Natural killer cell (primary cell): ENCODE measurements around the gene MARK2. TPM values are rescaled to one million over a fixed set of nuclear protein-coding genes. Genes with fewer than 3 reads are reported as not detected.

Source experiments
- ATAC-seq, 3 donors: fragments of 150-1000 bp in 2 of 3; fragments of 200-7000 bp in 1 of 3; cut with Tn5 transposase; 1 replicate in 1 of 3; 2 replicates in 2 of 3; pipeline ENCODE4 v1.10.0; 2021; ENCODE audit warnings: mild to moderate bottlenecking in 2 of 3, moderate library complexity in 2 of 3
- DNase-seq, 2 donors: peaks; one replicate each; pipeline versions ENCODE4 v3.0.0 to v3.0.0-alpha.2; 2013 to 2021; ENCODE audit warnings: mixed read lengths in 1 of 2
- H3K27ac ChIP-seq: one replicate; pipeline ENCODE4 v1.5.1; 2013; ENCODE audit warnings: mild to moderate bottlenecking, low read length
- H3K27me3 ChIP-seq: one replicate; pipeline ENCODE4 v1.6.1; 2013; ENCODE audit warnings: low read length; ENCODE audit not compliant: control insufficient read depth, insufficient read depth
- H3K36me3 ChIP-seq: one replicate; pipeline ENCODE4 v1.6.1; 2013; ENCODE audit warnings: low read length; ENCODE audit not compliant: control insufficient read depth, insufficient read depth
- H3K4me1 ChIP-seq: one replicate; pipeline ENCODE4 v1.6.1; 2013; ENCODE audit warnings: low read length; ENCODE audit not compliant: control insufficient read depth, insufficient read depth
- H3K4me3 ChIP-seq: one replicate; pipeline ENCODE4 v1.5.1; 2013; ENCODE audit warnings: low read length
- H3K9me3 ChIP-seq: one replicate; pipeline ENCODE4 v1.6.1; 2013; ENCODE audit warnings: low read length; ENCODE audit not compliant: control insufficient read depth, insufficient read depth
- H3K27ac Mint-ChIP-seq, 2 donors: one replicate each; pipeline ENCODE4 v1.8.0; 2022; ENCODE audit warnings: mild to moderate bottlenecking in 2 of 2, mixed read lengths in 2 of 2, moderate library complexity in 1 of 2
- H3K27me3 Mint-ChIP-seq, 2 donors: one replicate each; pipeline ENCODE4 v1.8.0; 2022; ENCODE audit warnings: low read depth in 2 of 2, mixed read lengths in 2 of 2
- H3K36me3 Mint-ChIP-seq: one replicate; pipeline ENCODE4 v1.8.0; 2022; ENCODE audit warnings: mixed read lengths
- H3K4me1 Mint-ChIP-seq, 2 donors: one replicate each; pipeline ENCODE4 v1.8.0; 2022; ENCODE audit warnings: mixed read lengths in 2 of 2
- H3K4me3 Mint-ChIP-seq: one replicate; pipeline ENCODE4 v1.8.0; 2022; ENCODE audit warnings: mild to moderate bottlenecking, moderate library complexity, mixed read lengths
- H3K9me3 Mint-ChIP-seq, 2 donors: one replicate each; pipeline ENCODE4 v1.8.0; 2022; ENCODE audit warnings: mixed read lengths in 2 of 2
- WGBS: methylation state at CpG from one replicate; pipeline ENCODE4 v1.1.7; 2013; ENCODE audit warnings: missing lambda C conversion rate; ENCODE audit not compliant: insufficient coverage; 5-methylcytosine and 5-hydroxymethylcytosine counted together
- intact Hi-C: fragments of 100-400 bp; cut with micrococcal nuclease; formaldehyde crosslinking; loops from one replicate; pipeline ENCODE4 v1.14.2; 2022
- total RNA-seq, 4 donors: library from RNA; stranded (reverse); fragments of 120-200 nt in 1 of 4; gene quantifications; one replicate each; pipeline versions ENCODE4 v1.2.3 to v1.2.4, GENCODE V29; 2013 to 2022
- TF ChIP-seq, protein P1 (sequence below): fragments of 200-600 bp; IDR thresholded peaks from one replicate; pipeline ENCODE4 v1.8.0; 2022; ENCODE audit warnings: antibody characterized with exemption

MARK2 gene
- total RNA-seq, 3 donors from 2014 or later (not counting 1 experiment from before 2014, with no cell fraction given): 63.8 to 88.4 (median 80.2) TPM

DNA sequence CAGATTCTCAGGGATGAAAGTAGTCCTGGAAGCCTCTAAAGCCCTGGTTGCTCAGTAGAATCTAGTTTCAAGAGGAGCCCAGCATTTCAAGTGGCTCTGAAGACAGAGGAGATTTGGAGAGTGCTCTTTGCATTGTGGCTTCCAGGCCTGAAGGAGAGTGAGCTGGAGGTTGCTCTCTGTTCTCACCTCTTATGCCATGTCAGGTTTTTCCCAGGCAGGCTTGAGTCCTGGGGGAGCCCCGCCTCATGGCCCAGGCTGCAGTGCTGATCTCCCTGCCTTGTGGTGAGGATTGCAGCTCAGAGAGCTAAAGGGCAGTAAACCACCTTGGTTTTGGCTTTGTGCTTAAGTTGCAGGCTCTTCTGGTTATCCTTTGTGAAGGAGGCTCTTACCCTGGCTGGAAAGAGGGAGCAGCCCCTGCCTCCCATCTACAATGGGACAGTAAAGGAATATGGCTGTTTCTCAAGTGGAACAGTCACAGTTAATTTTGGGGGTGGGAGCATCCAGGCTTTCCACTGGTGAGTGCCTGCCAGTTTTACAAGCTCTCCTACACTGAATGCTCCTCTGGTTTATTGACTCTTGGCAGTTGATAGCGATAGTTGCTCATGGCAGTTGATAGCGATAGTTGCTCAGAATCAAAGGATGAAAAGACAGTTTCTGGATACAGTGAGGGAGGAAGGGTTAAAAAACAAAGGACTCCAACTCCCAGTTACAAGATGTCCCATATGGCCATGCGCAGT lies 45.5 kb downstream of the MARK2 start:
- WGBS: 95% methylated on average over 4 of the region's 4 CpGs
- Histone ChIP-seq H3K9me3 (no peaks in the 10 kb centered on the region), H3K27ac (peak overlapping the region; percentile 31), H3K4me3 (no peak overlapping the region), H3K36me3 (no peaks in the 10 kb centered on the region), H3K27me3 (no peaks in the 10 kb centered on the region), H3K4me1 (peaks cover 69% of the 10 kb centered on the region)
- DNase-seq (no peak), ATAC-seq (no peak)
- TF ChIP-seq, protein P1, sequence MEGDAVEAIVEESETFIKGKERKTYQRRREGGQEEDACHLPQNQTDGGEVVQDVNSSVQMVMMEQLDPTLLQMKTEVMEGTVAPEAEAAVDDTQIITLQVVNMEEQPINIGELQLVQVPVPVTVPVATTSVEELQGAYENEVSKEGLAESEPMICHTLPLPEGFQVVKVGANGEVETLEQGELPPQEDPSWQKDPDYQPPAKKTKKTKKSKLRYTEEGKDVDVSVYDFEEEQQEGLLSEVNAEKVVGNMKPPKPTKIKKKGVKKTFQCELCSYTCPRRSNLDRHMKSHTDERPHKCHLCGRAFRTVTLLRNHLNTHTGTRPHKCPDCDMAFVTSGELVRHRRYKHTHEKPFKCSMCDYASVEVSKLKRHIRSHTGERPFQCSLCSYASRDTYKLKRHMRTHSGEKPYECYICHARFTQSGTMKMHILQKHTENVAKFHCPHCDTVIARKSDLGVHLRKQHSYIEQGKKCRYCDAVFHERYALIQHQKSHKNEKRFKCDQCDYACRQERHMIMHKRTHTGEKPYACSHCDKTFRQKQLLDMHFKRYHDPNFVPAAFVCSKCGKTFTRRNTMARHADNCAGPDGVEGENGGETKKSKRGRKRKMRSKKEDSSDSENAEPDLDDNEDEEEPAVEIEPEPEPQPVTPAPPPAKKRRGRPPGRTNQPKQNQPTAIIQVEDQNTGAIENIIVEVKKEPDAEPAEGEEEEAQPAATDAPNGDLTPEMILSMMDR: no peak
- intact Hi-C loops: no loop called here
- no peaks in the 10 kb centered on the region for H3K9me3 Mint-ChIP-seq
- H3K4me3 Mint-ChIP-seq: no peak overlapping the region
- H3K27me3 Mint-ChIP-seq: no peaks in the 10 kb centered on the region
- peaks cover 65 to 69% of the 10 kb centered on the region in 2 donors for H3K4me1 Mint-ChIP-seq
- no peaks in the 10 kb centered on the region for H3K36me3 Mint-ChIP-seq
- H3K27ac Mint-ChIP-seq: peak overlapping the region in 1 of 2 donors; percentile 45

DNA sequence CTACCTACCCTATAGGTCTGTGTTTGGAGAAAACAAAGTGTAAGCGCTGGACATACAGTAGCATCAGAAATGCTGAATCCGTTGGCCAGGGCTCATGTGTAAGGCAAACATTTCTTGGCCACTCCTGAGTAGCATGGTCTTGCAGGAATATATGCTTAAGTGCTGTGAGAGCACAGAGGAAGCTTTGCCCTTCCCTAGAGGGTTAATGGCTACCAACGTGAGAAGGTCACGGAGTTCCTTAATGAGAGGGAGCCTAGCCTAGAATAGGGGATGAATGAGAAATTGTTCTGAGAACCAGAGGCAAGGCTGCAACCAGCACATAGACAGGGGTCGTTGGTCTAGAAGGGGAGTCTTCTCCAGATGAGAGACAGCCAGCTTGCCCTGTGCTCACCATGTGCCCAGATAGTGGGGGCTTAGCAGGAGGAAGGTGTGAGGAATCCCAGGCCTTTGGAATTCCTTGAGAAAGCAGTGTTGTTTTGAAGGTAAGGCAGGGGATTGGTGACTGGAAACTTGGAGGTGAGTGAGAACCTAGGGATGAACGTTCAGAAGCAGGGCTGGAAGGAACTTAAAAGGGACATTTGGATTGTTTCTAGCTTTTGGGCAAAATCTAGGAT lies 48.6 kb downstream of the MARK2 start:
- Mint-ChIP-seq H3K9me3 (no peaks in the 10 kb centered on the region), H3K27ac (peak overlapping the region; percentile 94), H3K4me3 (peak overlapping the region; percentile 93), H3K36me3 (no peaks in the 10 kb centered on the region), H3K27me3 (no peaks in the 10 kb centered on the region), H3K4me1 (peaks cover 73 to 77% of the 10 kb centered on the region in 2 donors)
- peak overlapping the region; percentile 90 for H3K27ac ChIP-seq
- TF ChIP-seq, protein P1: no peak
- ATAC-seq: no peak
- 47% methylated on average over 6 of the region's 6 CpGs for WGBS
- intact Hi-C loops: loop anchor here (5.0 kb wide), 1 partner anchor 50 kb away; the partner anchor contains the start of gene MARK2
- peaks cover 4% of the 10 kb centered on the region for H3K36me3 ChIP-seq
- H3K9me3 ChIP-seq: no peaks in the 10 kb centered on the region
- H3K4me1 ChIP-seq: peaks cover 79% of the 10 kb centered on the region
- no peaks in the 10 kb centered on the region for H3K27me3 ChIP-seq
- no peak for DNase-seq
- no peak overlapping the region for H3K4me3 ChIP-seq

DNA sequence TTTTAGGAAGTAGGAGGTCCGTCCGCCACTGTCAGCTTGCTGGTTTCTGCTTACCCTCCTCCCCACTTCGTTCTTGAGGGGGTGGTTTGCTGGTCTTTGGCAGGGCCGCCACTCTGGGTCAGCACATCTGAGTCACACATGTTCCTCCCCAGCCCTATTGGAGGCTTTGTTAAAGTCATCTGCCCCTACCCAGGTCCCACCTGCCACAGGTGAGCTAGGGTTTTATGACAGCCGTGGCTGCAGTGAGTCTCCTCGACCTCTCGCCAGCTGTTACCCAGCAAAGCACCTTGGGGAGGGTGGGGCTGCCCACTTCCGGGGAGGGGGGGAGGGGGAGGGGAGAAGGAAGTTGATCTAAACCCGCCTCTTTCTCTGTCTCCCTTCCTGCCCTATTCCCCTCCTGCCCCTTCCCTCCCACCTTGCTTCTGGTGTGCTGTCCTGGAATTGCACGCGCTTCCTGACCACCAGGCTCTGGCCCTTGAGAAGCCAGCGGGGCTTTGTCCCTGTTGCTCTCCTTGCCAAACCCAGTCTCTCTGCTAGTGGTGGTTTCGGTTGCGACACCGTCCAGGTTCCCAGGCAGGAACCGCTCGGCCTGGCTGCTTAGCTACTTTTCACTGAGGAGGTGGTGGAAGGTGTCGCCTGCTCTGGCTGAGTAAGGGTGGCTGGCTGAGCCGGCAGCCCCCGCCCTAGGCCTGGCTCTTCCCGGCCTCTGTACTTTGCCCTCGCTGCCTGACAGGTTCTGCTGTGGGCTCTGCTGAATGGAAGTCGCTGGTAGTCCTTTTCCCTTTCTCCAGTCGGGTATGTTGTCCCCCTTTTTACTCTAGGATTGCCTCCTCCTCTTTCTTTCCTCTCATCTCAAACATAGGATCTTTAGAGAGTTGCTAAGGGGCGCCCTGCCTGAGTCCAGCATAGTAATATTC lies 49.5 kb downstream of the MARK2 start:
- ATAC-seq (peak; percentile 77 to 86 (median 82)), DNase-seq (peak; percentile 55 to 86)
- Mint-ChIP-seq H3K27ac (peak overlapping the region; percentile 94), H3K27me3 (no peaks in the 10 kb centered on the region), H3K36me3 (no peaks in the 10 kb centered on the region), H3K9me3 (no peaks in the 10 kb centered on the region), H3K4me3 (peak overlapping the region; percentile 93), H3K4me1 (peaks cover 70 to 75% of the 10 kb centered on the region in 2 donors)
- Histone ChIP-seq H3K27ac (peak overlapping the region; percentile 90), H3K4me3 (peak overlapping the region; percentile 70), H3K9me3 (no peaks in the 10 kb centered on the region), H3K36me3 (peaks cover 4% of the 10 kb centered on the region), H3K4me1 (peaks cover 73% of the 10 kb centered on the region), H3K27me3 (no peaks in the 10 kb centered on the region)
- intact Hi-C loops: loop anchor here (2.0 to 5.0 kb wide), 3 partner anchors 16 to 51 kb away; partner anchors contain the start of genes MARK2 and NAA40
- TF ChIP-seq, protein P1: no peak
- WGBS: 8% methylated on average over 24 of the region's 25 CpGs
